NCI-H69 (cell line): ENCODE measurements around the gene HDAC4.

Source experiments
- DNase-seq: peaks from one replicate; lab custom pipeline; 2025; lab: John Stamatoyannopoulos, UW

Gene HDAC4

GRCh38 chr2:239397931-239398471 lies 2.8 kb downstream of the HDAC4 start:
- no peak for DNase-seq

- DNase-seq = no peak
Observed at GRCh38 chr2:239396881-239397681, 3.7 kb downstream of the HDAC4 start.

- no peak for DNase-seq
Observed at GRCh38 chr2:239395524-239395923, 5.3 kb downstream of the HDAC4 start.

GRCh38 chr2:239394978-239395377 lies 5.8 kb downstream of the HDAC4 start:
- DNase-seq = no peak

- no peak for DNase-seq
Observed at GRCh38 chr2:239394346-239394945, 6.4 kb downstream of the HDAC4 start.

- DNase-seq = no peak
Observed at GRCh38 chr2:239393941-239394340, 6.9 kb downstream of the HDAC4 start.

GRCh38 chr2:239393388-239393940 lies 7.4 kb downstream of the HDAC4 start:
- DNase-seq = no peak

GRCh38 chr2:239392688-239393387 lies 8.0 kb downstream of the HDAC4 start:
- no peak for DNase-seq

- DNase-seq = no peak
Observed at GRCh38 chr2:239392072-239392357, 8.8 kb downstream of the HDAC4 start.

- no peak for DNase-seq
Observed at GRCh38 chr2:239391286-239392071, 9.3 kb downstream of the HDAC4 start.

- DNase-seq = no peak
Observed at GRCh38 chr2:239390546-239391285, 10.1 kb downstream of the HDAC4 start.

- no peak for DNase-seq
Observed at GRCh38 chr2:239389414-239390329, 11.1 kb downstream of the HDAC4 start.

- no peak for DNase-seq
Observed at GRCh38 chr2:239388236-239389151, 12.3 kb downstream of the HDAC4 start.

GRCh38 chr2:239387811-239388210 lies 13.0 kb downstream of the HDAC4 start:
- no peak for DNase-seq

- no peak for DNase-seq
Observed at GRCh38 chr2:239386872-239387445, 13.9 kb downstream of the HDAC4 start.

GRCh38 chr2:239386001-239386670 lies 14.7 kb downstream of the HDAC4 start:
- no peak for DNase-seq

- DNase-seq = no peak
Observed at GRCh38 chr2:239385096-239386000, 15.5 kb downstream of the HDAC4 start.
